Uterine smooth muscle cell (primary cell): ENCODE measurements around the gene CFAP57. TPM values are rescaled to one million over a fixed set of nuclear protein-coding genes. Genes with fewer than 3 reads are reported as not detected.

Source experiments
- total RNA-seq: library from RNA; depleted of rRNA; stranded (reverse); fragments of >200 nt; gene quantifications from 2 replicates; pipeline ENCODE4 v1.2.3, GENCODE V29; 2014

CFAP57 gene
- 0.22 and 0.75 TPM in 2 replicates for total RNA-seq

GRCh38 chr1:43171876-43172526 is at the start of gene CFAP57, which contains the start of gene EBNA1BP2:
CFAP57 (plus strand) TSS chr1:43172330; CDS start chr1:43172754, 424 bp downstream.
EBNA1BP2 (minus strand) TSS chr1:43172290; CDS start chr1:43172118, 172 bp downstream.

GRCh38 chr1:43269627-43270375 is 97.7 kb downstream of the CFAP57 start, which contains the start of gene TMEM125:
TMEM125 (plus strand) TSS chr1:43269983; CDS start chr1:43272723, 2,740 bp downstream.

GRCh38 chr1:43285269-43285990 is 113.3 kb downstream of the CFAP57 start, which contains the start of gene C1orf210:
C1orf210 (minus strand) TSS chr1:43285581; CDS start chr1:43283270, 2,311 bp downstream.

GRCh38 chr1:43300378-43301094 is 128.4 kb downstream of the CFAP57 start, which contains the start of gene TIE1:
TIE1 (plus strand) TSS chr1:43300982; CDS start chr1:43301072, 90 bp downstream.

Other genes starting within 250 kb of the CFAP57 start
- gene SLC2A1, start 213.5 kb upstream of the CFAP57 start, total RNA-seq: 76.0 and 113 TPM in 2 replicates
- gene EBNA1BP2, start within 50 bp of the CFAP57 start, total RNA-seq: 92.6 and 174 TPM in 2 replicates
- under 0.01 TPM in 1 of 2 replicates, not detected in the other for gene TMEM125, start 97.7 kb downstream of the CFAP57 start, total RNA-seq
- gene C1orf210, start 113.3 kb downstream of the CFAP57 start, total RNA-seq: 0.11 TPM in 1 of 2 replicates, not detected in the other
- gene TIE1, start 128.7 kb downstream of the CFAP57 start, total RNA-seq: 67.9 and 127 TPM in 2 replicates
- not detected in 2 replicates for gene MPL, start 165.5 kb downstream of the CFAP57 start, total RNA-seq
- gene CDC20, start 186.7 kb downstream of the CFAP57 start, total RNA-seq: 37.7 and 171 TPM in 2 replicates
- 49.9 and 51.4 TPM in 2 replicates for gene ELOVL1, start 195.7 kb downstream of the CFAP57 start, total RNA-seq
- 75.9 and 83.1 TPM in 2 replicates for gene MED8, start 217.5 kb downstream of the CFAP57 start, total RNA-seq
- 33.3 and 34.7 TPM in 2 replicates for gene SZT2, start 217.6 kb downstream of the CFAP57 start, total RNA-seq